ENCODE measurements around the gene TMEM186. TPM values are rescaled to one million over a fixed set of nuclear protein-coding genes. Genes with fewer than 3 reads are reported as not detected.
"Not testable (repeated sequence)": the region's sequence is repeated elsewhere in the genome, so short reads cannot be mapped to it uniquely, and the experiment has no call there.

Gene TMEM186
- total and polyA plus RNA-seq, 2 of the 8 experiments (the other 6 are each of a cell fraction or from before 2014, with no cell fraction given): 13.1 TPM

- not testable (repeated sequence) for H3K56ac ChIP-seq (replicated peaks; ENCODE audit: insufficient read length, low read depth, low read length); H3K4me3 ChIP-seq (ENCODE audit: extremely low read depth in 1 of 4, insufficient read depth in 2 of 4, low read depth in 3 of 4, low read length in 4 of 4); H3K18ac ChIP-seq (ENCODE audit: extremely low read depth, low read length); H2AK5ac ChIP-seq (ENCODE audit: low read depth, low read length); H3K9ac ChIP-seq (replicated peaks in 1 of 4; ENCODE audit: extremely low read depth in 1 of 4, low read depth in 3 of 4, low read length in 3 of 4); DNase-seq (ENCODE audit: low read depth in 1 of 2, low spot score in 2 of 2); H2BK5ac ChIP-seq (ENCODE audit: low read depth, low read length); H3K23me2 ChIP-seq (ENCODE audit: low read depth, low read length); H3K4me1 ChIP-seq (replicated peaks in 1 of 4; ENCODE audit: control insufficient read depth in 3 of 4, insufficient read depth in 4 of 4, low read length in 3 of 4); H2BK120ac ChIP-seq (replicated peaks; ENCODE audit: low read depth, low read length); H3K9me3 ChIP-seq (ENCODE audit: insufficient read depth in 2 of 2, low read depth in 1 of 2, low read length in 1 of 2); H2BK20ac ChIP-seq (ENCODE audit: low read length); H2AFZ ChIP-seq (ENCODE audit: low read length); H3K14ac ChIP-seq (ENCODE audit: insufficient read length); H4K5ac ChIP-seq (ENCODE audit: insufficient read length, low read depth, low read length); H2BK15ac ChIP-seq (ENCODE audit: low read length); H3K79me1 ChIP-seq (ENCODE audit: low read depth, low read length); H3K27ac ChIP-seq (ENCODE audit: low read depth, low read length); H4K20me1 ChIP-seq (replicated peaks in 1 of 2; ENCODE audit: control insufficient read depth in 1 of 2, insufficient read depth in 2 of 2, low read length in 2 of 2); H3K27me3 ChIP-seq (replicated peaks in 1 of 4; ENCODE audit: control insufficient read depth in 3 of 4, extremely low read depth in 1 of 4, insufficient read depth in 3 of 4, low read length in 3 of 4); H3K4ac ChIP-seq (replicated peaks; ENCODE audit: insufficient read length, low read depth, low read length); H3K4me2 ChIP-seq (ENCODE audit: insufficient read depth in 1 of 2, low read depth in 2 of 2, low read length in 2 of 2); H2BK12ac ChIP-seq (ENCODE audit: low read depth, low read length); H3K23ac ChIP-seq (ENCODE audit: insufficient read length); FAIRE-seq; H4K91ac ChIP-seq (replicated peaks; ENCODE audit: insufficient read length, low read length); H4K8ac ChIP-seq (ENCODE audit: extremely low read depth, insufficient read depth, low read length)
- ChIA-PET POLR2A (ENCODE audit: partially characterized antibody) (interaction anchor here (0.7 to 2.1 kb wide), 4 partner anchors 8 to 67 kb away, joined by 3 to 7 read pairs (median 6); no protein-coding TSS in a partner anchor), CTCF (ENCODE audit: partially characterized antibody) (interaction anchor here (1.0 to 1.1 kb wide), 2 partner anchors 17 to 143 kb away, joined by 3 read pairs; no protein-coding TSS in a partner anchor)
- Histone ChIP-seq H3K36me3 (ENCODE audit: control insufficient read depth in 2 of 4, insufficient read depth in 4 of 4, low read length in 3 of 4) (peaks cover 26 to 67% (median 54%) of the 10 kb centered on the region in 4 experiments), H3K79me2 (ENCODE audit: control insufficient read depth in 1 of 2, insufficient read depth in 2 of 2, low read length in 2 of 2) (peaks cover 2 to 40% of the 10 kb centered on the region in 2 experiments)
- 94% methylated on average over 12 of the region's 12 CpGs; no CpG with 5 or more reads in 1 of the 2 experiments for WGBS, 2 experiments (ENCODE audit: extremely low coverage in 1 of 2, insufficient coverage in 1 of 2, insufficient read length in 1 of 2, insufficient replicate concordance in 2 of 2, low coverage in 1 of 2, low lambda C conversion rate in 2 of 2, missing lambda C conversion rate in 1 of 2)
Observed at GRCh38 chr16:8803733-8804132, 6.3 kb upstream of the TMEM186 start.

Data from H1 (cell line).